Panc1 (cell line): ENCODE measurements around the gene KAT2A.

Experiments used
- CTCF ChIP-seq: fragments of 450-650 bp; IDR thresholded peaks from 2 replicates; pipeline ENCODE4 v1.5.1; 2017; ENCODE audit warnings: mild to moderate bottlenecking
- POLR2AphosphoS5 ChIP-seq: IDR thresholded peaks from 2 replicates; pipeline ENCODE4 v1.6.1; 2012; ENCODE audit warnings: mild to moderate bottlenecking, low read depth, low read length, moderate library complexity
- SIN3A ChIP-seq: IDR thresholded peaks from 2 replicates; pipeline ENCODE4 v1.6.1; 2012; ENCODE audit warnings: low read depth, mild to moderate bottlenecking, low read length, moderate library complexity, borderline replicate concordance; ENCODE audit not compliant: insufficient read depth
- TCF7L2 ChIP-seq: IDR thresholded peaks from 2 replicates; pipeline ENCODE4 v1.6.1; 2011; ENCODE audit warnings: mild to moderate bottlenecking, low read depth, low read length, inconsistent platforms

- TF ChIP-seq CTCF (no peak), POLR2AphosphoS5 (no peak), SIN3A (no peak), TCF7L2 (no peak)
These were observed 44.6 kb upstream of the KAT2A start for GRCh38 chr17:42165751-42166150.
